Uterus (tissue), 2 donors: ENCODE measurements around the gene SYT9.

Experiments used
- POLR2A ChIP-seq, 2 donors: fragments of 450-650 bp; IDR thresholded peaks; one replicate each; pipeline ENCODE4 v1.6.1; 2016; ENCODE audit warnings: antibody characterized with exemption in 2 of 2, mild to moderate bottlenecking in 1 of 2, moderate library complexity in 1 of 2
- TF ChIP-seq, protein P1 (sequence below), 4 experiments: fragments of 200-600 bp in 2 of 4; fragments of 450-650 bp in 2 of 4; sonication (generic) in 2 of 4; IDR thresholded peaks; one replicate each; pipeline ENCODE4 v1.5.1; 2016 to 2019; ENCODE audit warnings: antibody characterized with exemption in 4 of 4, mild to moderate bottlenecking in 2 of 4, moderate library complexity in 1 of 4

DNA sequence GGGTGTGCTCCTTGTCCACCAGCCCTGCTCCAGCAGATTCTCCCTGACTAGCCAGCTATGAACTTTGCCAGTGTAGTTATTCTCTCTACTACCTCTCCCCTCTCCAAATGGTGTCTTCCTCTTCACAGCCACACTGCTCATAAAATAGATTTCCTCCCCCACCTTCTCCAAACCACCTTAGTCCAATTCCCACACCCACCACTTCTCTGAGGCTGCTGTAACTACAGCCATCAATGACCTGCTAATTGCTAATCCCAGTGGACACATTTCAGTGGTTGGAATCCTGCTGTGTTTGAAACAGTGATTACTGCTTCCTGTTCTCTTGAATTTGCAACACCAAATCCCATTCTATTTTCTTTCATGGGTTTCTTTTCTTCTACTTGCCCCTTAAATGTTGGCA is 23.4 kb downstream of the SYT9 start:
- TF ChIP-seq, protein P1, sequence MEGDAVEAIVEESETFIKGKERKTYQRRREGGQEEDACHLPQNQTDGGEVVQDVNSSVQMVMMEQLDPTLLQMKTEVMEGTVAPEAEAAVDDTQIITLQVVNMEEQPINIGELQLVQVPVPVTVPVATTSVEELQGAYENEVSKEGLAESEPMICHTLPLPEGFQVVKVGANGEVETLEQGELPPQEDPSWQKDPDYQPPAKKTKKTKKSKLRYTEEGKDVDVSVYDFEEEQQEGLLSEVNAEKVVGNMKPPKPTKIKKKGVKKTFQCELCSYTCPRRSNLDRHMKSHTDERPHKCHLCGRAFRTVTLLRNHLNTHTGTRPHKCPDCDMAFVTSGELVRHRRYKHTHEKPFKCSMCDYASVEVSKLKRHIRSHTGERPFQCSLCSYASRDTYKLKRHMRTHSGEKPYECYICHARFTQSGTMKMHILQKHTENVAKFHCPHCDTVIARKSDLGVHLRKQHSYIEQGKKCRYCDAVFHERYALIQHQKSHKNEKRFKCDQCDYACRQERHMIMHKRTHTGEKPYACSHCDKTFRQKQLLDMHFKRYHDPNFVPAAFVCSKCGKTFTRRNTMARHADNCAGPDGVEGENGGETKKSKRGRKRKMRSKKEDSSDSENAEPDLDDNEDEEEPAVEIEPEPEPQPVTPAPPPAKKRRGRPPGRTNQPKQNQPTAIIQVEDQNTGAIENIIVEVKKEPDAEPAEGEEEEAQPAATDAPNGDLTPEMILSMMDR (IDR thresholded peaks at IDR 0.05) = no peak
- no peak for TF ChIP-seq POLR2A (IDR thresholded peaks at IDR 0.05)
